Coronary artery (tissue), 2 donors: ENCODE data around the gene COBL.

Experiments used
- DNase-seq: peaks from one replicate; pipeline ENCODE4 v3.0.0-alpha.2; 2017; ENCODE audit warnings: low spot score
- H3K27ac ChIP-seq, 2 donors: fragments of 200-600 bp; sonication (generic); one replicate each; pipeline ENCODE4 v1.5.1; 2016 to 2019
- H3K4me3 ChIP-seq: fragments of 200-600 bp; sonication (generic); 2 replicates; pipeline ENCODE4 v1.5.1; 2016; ENCODE audit warnings: mild to moderate bottlenecking, moderate library complexity
- CTCF ChIP-seq: fragments of 200-600 bp; sonication (generic); IDR thresholded peaks from one replicate; pipeline ENCODE4 v1.5.1; 2019; ENCODE audit warnings: antibody characterized with exemption

COBL gene

DNA sequence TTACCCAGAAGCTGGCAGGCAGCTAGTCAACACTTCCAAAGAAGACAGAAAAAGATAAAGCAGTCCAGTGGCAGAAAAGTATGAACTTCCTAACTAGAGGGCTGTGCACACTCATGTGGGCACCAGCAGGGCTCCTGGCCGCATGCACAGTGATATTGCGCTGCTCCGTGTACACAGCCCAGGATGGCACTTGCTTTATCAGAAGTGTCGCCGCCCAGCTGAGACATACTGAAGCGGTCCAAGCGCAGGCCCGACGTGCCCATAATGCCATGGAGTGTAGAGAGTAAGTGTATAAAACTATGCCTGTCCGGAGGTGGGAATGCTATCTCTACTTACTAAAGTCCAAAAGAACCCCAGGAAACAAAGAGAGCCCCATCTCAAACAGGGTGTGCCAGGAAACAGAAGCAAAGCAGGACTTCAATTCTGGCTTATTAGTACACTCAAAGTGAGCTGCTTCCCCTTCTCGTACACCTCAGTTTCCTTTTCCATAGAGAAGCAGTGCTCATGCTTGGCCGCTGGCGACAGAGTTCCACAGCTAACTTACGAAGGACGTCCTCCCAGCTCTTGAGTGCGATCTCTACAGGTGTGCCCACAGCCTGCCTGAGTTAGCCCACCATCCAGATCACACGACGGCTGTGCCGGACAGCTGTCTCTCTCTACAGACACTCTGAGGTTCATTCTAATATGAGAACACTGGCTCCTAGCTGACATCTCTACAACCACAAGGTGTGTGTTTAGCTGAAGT lies 234.3 kb downstream of the COBL start:
- no peak overlapping the region for H3K4me3 ChIP-seq
- no peak for DNase-seq

DNA sequence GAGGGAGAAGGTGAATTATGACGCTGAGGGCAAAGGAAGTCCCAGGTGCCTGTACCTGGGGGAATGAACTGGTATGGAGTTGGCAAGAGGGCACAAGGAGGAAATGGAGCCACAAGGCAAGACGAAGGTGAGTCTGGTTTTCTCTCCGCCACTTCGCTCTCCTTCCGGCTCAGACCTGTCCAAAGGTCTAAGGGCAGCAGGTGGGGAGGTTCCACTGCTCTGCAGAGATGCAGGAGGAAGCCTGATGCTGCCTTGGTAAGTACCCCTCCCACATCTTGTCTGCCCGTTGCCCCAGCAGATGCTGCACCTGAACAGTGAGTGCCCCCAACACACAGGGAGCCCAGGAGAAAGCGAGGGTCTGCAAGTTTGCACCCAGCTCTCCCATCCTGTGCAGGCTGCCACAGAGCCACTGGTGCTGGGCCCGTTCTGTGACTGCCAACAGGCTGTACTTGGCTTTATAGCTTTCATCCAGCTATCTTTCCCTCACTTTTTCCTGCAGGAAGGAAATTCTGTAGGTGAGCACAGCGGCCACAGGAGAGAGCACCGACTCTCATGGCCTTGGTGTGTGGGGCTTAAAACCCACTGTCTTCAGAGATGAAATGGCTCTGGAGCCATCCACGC lies 235.2 kb downstream of the COBL start:
- no peak for DNase-seq
- Histone ChIP-seq H3K4me3 (no peak overlapping the region), H3K27ac (no peak overlapping the region)
- TF ChIP-seq CTCF: no peak

More for the DNA sequence above, 234.3 kb downstream of the COBL start:
- H3K27ac ChIP-seq: no peak overlapping the region
- TF ChIP-seq CTCF: no peak

GRCh38 chr7:51080622-51081269 lies 235.9 kb downstream of the COBL start:
- TF ChIP-seq CTCF: no peak
- no peak for DNase-seq
- H3K27ac ChIP-seq: no peak overlapping the region
- H3K4me3 ChIP-seq: no peak overlapping the region

DNA sequence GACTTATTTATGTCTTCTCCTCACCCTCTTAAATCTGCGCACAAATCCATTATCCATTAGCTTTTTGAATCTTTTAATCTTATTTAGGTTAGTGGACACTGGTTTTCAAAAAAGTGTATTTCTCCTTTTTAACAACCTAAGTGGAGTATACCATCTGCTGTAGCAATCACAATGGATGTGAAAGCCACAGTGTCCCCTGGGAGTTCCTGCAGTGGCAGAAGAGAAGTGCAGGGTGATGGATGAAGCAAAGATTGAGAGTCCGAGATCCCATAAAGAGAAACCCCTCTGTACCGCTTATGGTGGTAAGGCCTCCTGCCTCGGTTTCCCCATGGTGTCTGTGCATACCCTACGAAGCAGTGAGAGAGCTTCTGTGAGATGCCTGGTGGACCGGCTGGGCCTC lies 236.4 kb downstream of the COBL start:
- DNase-seq: no peak
- no peak for TF ChIP-seq CTCF
- no peak overlapping the region for H3K4me3 ChIP-seq

DNA sequence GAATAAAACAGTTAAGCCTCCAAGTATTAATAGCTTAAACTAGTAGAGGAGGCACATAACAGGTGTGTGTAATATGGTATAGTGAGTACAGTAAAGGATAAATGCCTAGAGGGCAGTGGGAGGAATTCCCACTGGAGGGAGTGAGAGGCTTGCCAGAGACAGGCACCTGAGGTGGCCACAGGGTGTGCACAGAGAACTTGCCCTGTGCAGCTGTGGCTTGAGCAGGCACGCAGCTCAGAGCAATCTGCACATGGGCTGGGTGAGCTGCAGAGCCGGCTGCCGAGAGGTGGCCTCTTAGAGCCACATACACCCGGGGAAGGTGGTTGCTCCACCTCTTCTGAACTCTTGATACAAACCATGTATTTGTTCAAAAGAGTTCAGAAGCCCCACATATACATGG lies 237.1 kb downstream of the COBL start:
- TF ChIP-seq CTCF: no peak
- Histone ChIP-seq H3K4me3 (no peak overlapping the region), H3K27ac (no peak overlapping the region)
- DNase-seq: no peak

More for the DNA sequence above, 236.4 kb downstream of the COBL start:
- H3K27ac ChIP-seq: no peak overlapping the region

GRCh38 chr7:51078653-51079052 lies 238.0 kb downstream of the COBL start:
- Histone ChIP-seq H3K4me3 (no peak overlapping the region), H3K27ac (no peak overlapping the region)
- TF ChIP-seq CTCF: no peak
- DNase-seq: no peak
